Measurements from ENCODE around the gene CCT3.
A peak's percentile ranks its signal among the peaks of the same experiment; 100 is the strongest.
"Not testable (repeated sequence)": the region's sequence is repeated elsewhere in the genome, so short reads cannot be mapped to it uniquely, and the experiment has no call there.

CCT3 gene

DNA sequence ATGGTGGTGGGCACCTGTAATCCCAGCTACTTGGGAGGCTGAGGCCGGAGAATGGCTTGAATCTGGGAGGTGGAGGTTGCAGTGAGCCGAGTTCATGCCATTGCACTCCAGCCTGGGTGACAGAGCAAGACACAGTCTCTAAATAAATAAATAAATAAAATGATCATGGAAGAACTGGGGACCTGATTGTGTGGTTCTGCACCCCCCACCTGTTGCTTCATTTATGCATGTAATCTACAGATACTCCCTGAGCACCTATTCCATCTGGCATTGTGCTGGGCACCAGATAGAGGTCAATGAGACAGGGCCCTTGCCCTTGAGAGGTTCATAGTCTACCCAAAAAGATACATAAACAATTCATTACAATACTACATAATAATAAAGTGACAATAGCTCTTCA is 19.9 kb upstream of the CCT3 start:
- Histone ChIP-seq H3K27ac (no peak overlapping the region), H3K4me3 (ENCODE audit: low read depth, low read length) (no peak overlapping the region), H3K9me3 (ENCODE audit: severe bottlenecking) (no peaks in the 10 kb centered on the region), H3K36me3 (no peaks in the 10 kb centered on the region), H3K27me3 (ENCODE audit: insufficient read depth, low read depth, severe bottlenecking) (no peaks in the 10 kb centered on the region)
- TF ChIP-seq, protein P1, sequence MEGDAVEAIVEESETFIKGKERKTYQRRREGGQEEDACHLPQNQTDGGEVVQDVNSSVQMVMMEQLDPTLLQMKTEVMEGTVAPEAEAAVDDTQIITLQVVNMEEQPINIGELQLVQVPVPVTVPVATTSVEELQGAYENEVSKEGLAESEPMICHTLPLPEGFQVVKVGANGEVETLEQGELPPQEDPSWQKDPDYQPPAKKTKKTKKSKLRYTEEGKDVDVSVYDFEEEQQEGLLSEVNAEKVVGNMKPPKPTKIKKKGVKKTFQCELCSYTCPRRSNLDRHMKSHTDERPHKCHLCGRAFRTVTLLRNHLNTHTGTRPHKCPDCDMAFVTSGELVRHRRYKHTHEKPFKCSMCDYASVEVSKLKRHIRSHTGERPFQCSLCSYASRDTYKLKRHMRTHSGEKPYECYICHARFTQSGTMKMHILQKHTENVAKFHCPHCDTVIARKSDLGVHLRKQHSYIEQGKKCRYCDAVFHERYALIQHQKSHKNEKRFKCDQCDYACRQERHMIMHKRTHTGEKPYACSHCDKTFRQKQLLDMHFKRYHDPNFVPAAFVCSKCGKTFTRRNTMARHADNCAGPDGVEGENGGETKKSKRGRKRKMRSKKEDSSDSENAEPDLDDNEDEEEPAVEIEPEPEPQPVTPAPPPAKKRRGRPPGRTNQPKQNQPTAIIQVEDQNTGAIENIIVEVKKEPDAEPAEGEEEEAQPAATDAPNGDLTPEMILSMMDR (IDR thresholded peaks at IDR 0.05; ENCODE audit: low read depth, low read length), result no peak
- no peak for DNase-seq

GRCh38 chr1:156356875-156357534 is 18.9 kb upstream of the CCT3 start:
- H3K27ac ChIP-seq, result no peak overlapping the region
- peak; percentile 83 for DNase-seq
- no peaks in the 10 kb centered on the region for H3K36me3 ChIP-seq
- H3K9me3 ChIP-seq (ENCODE audit: severe bottlenecking), result no peaks in the 10 kb centered on the region
- no peaks in the 10 kb centered on the region for H3K27me3 ChIP-seq (ENCODE audit: insufficient read depth, low read depth, severe bottlenecking)
- TF ChIP-seq, protein P1 (IDR thresholded peaks at IDR 0.05; ENCODE audit: low read depth, low read length), result peak; percentile 93
- H3K4me3 ChIP-seq (ENCODE audit: low read depth, low read length), result no peak overlapping the region

GRCh38 chr1:156356262-156356874 is 18.3 kb upstream of the CCT3 start:
- H3K36me3 ChIP-seq, result no peaks in the 10 kb centered on the region
- no peak overlapping the region for H3K4me3 ChIP-seq (ENCODE audit: low read depth, low read length)
- no peak overlapping the region for H3K27ac ChIP-seq
- TF ChIP-seq, protein P1 (IDR thresholded peaks at IDR 0.05; ENCODE audit: low read depth, low read length), result no peak
- H3K9me3 ChIP-seq (ENCODE audit: severe bottlenecking), result no peaks in the 10 kb centered on the region
- DNase-seq, result no peak
- H3K27me3 ChIP-seq (ENCODE audit: insufficient read depth, low read depth, severe bottlenecking), result no peaks in the 10 kb centered on the region

DNA sequence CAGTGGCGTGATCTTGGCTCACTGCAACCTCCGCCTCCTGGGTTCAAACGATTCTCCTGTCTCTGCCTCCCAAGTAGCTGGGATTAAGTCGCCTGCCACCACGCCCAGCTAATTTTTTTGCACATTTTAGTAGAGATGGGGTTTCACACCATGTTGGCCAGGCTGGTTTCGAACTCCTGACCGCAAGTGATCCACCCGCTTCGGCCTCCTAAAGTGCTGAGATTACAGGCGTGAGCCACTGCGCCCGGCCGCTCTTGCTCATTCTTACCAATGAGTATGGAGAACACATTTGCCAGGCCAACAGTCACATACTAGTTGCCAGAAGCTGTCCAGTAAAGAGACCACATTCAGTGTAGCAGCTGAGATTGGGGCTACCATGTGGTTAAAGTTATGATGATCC is 14.4 kb upstream of the CCT3 start:
- DNase-seq; H3K4me3 ChIP-seq (ENCODE audit: low read depth, low read length); H3K9me3 ChIP-seq (ENCODE audit: severe bottlenecking); H3K27ac ChIP-seq; H3K27me3 ChIP-seq (ENCODE audit: insufficient read depth, low read depth, severe bottlenecking); H3K36me3 ChIP-seq: not testable (repeated sequence)

- H3K36me3 ChIP-seq, result no peaks in the 10 kb centered on the region
- H3K27ac ChIP-seq, result no peak overlapping the region
- TF ChIP-seq, protein P1 (IDR thresholded peaks at IDR 0.05; ENCODE audit: low read depth, low read length), result no peak
- H3K27me3 ChIP-seq (ENCODE audit: insufficient read depth, low read depth, severe bottlenecking), result no peaks in the 10 kb centered on the region
- H3K4me3 ChIP-seq (ENCODE audit: low read depth, low read length), result no peak overlapping the region
- no peaks in the 10 kb centered on the region for H3K9me3 ChIP-seq (ENCODE audit: severe bottlenecking)
- DNase-seq, result no peak
Observed at GRCh38 chr1:156347331-156347730, 9.2 kb upstream of the CCT3 start.

DNA sequence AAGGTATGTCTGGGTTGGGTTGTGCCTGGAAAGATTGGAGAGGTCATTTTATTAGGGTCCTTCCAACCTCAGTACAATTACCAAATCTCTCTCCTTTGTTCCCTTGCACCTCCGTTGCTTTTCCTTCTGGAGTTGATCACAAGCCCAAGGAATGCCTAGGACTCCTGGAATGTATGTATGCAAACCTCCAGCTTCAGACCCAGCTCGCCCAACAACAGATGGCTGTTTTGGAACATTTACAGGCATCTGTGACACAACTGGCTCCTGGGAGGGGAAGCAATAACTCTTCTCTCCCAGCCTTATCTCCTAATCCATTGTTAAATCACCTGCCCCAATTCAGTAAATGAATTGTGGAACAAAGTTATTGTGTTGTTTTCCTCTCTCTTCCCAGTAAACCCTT is 8.5 kb upstream of the CCT3 start:
- DNase-seq, result peak; percentile 61
- H3K36me3 ChIP-seq, result no peaks in the 10 kb centered on the region
- no peak overlapping the region for H3K4me3 ChIP-seq (ENCODE audit: low read depth, low read length)
- no peaks in the 10 kb centered on the region for H3K27me3 ChIP-seq (ENCODE audit: insufficient read depth, low read depth, severe bottlenecking)
- H3K9me3 ChIP-seq (ENCODE audit: severe bottlenecking), result no peaks in the 10 kb centered on the region
- TF ChIP-seq, protein P1 (IDR thresholded peaks at IDR 0.05; ENCODE audit: low read depth, low read length), result no peak
- H3K27ac ChIP-seq, result no peak overlapping the region

GRCh38 chr1:156346035-156346434 is 7.9 kb upstream of the CCT3 start:
- H3K27me3 ChIP-seq (ENCODE audit: insufficient read depth, low read depth, severe bottlenecking); H3K9me3 ChIP-seq (ENCODE audit: severe bottlenecking); H3K36me3 ChIP-seq; DNase-seq; H3K27ac ChIP-seq; H3K4me3 ChIP-seq (ENCODE audit: low read depth, low read length): not testable (repeated sequence)

All from WERI-Rb-1 (cell line).